ENCODE data around the gene TPTE2.
"Not testable (repeated sequence)": the region's sequence is repeated elsewhere in the genome, so short reads cannot be mapped to it uniquely, and the experiment has no call there.

TPTE2 gene

GRCh38 chr13:19567820-19568534 is 6.6 kb upstream of the TPTE2 start:
- no peak for DNase-seq (ENCODE audit: low read depth in 2 of 2)

- no peak for DNase-seq (ENCODE audit: low read depth in 2 of 2)
Measured at GRCh38 chr13:19561585-19561984, 253 bp upstream of the TPTE2 start.

GRCh38 chr13:19560672-19561071 is 660 bp downstream of the TPTE2 start:
- DNase-seq (ENCODE audit: low read depth in 2 of 2) = not testable (repeated sequence)

GRCh38 chr13:19559739-19560138 is 1.6 kb downstream of the TPTE2 start:
- DNase-seq (ENCODE audit: low read depth in 2 of 2) = not testable (repeated sequence)

- not testable (repeated sequence) for DNase-seq (ENCODE audit: low read depth in 2 of 2)
Measured at GRCh38 chr13:19557287-19557686, 4.0 kb downstream of the TPTE2 start.

- DNase-seq (ENCODE audit: low read depth in 2 of 2) = not testable (repeated sequence)
Measured at GRCh38 chr13:19549245-19549644, 12.1 kb downstream of the TPTE2 start.

- not testable (repeated sequence) for DNase-seq (ENCODE audit: low read depth in 2 of 2)
Measured at GRCh38 chr13:19525634-19526033, 35.7 kb downstream of the TPTE2 start.

- DNase-seq (ENCODE audit: low read depth in 2 of 2) = no peak
Measured at GRCh38 chr13:19519049-19519448, 42.3 kb downstream of the TPTE2 start.

GRCh38 chr13:19507623-19508022 is 53.7 kb downstream of the TPTE2 start:
- DNase-seq (ENCODE audit: low read depth in 2 of 2) = not testable (repeated sequence)

- not testable (repeated sequence) for DNase-seq (ENCODE audit: low read depth in 2 of 2)
Measured at GRCh38 chr13:19460126-19460525, 101.2 kb downstream of the TPTE2 start.

- not testable (repeated sequence) for DNase-seq (ENCODE audit: low read depth in 2 of 2)
Measured at GRCh38 chr13:19439056-19439686, 122.2 kb downstream of the TPTE2 start.

GRCh38 chr13:19437780-19438179 is 123.6 kb downstream of the TPTE2 start:
- DNase-seq (ENCODE audit: low read depth in 2 of 2) = not testable (repeated sequence)

- not testable (repeated sequence) for DNase-seq (ENCODE audit: low read depth in 2 of 2)
Measured at GRCh38 chr13:19422236-19422635, 139.1 kb downstream of the TPTE2 start.

- DNase-seq (ENCODE audit: low read depth in 2 of 2) = not testable (repeated sequence)
Measured at GRCh38 chr13:19412494-19412893, 148.8 kb downstream of the TPTE2 start.

GRCh38 chr13:19382746-19383511 is 178.4 kb downstream of the TPTE2 start:
- not testable (repeated sequence) for DNase-seq (ENCODE audit: low read depth in 2 of 2)

- no peak for DNase-seq (ENCODE audit: low read depth in 2 of 2)
Measured at GRCh38 chr13:19382111-19382510, 179.2 kb downstream of the TPTE2 start.

All from stimulated activated CD8-positive, alpha-beta memory T cell treated with anti-CD3 and anti-CD28 coated beads, Interleukin-2, amount 100 ng/mL, for 1 hour (primary cell).